ENCODE data around the gene TOMM20. TPM values are rescaled to one million over a fixed set of nuclear protein-coding genes. Genes with fewer than 3 reads are reported as not detected.
"Not testable (repeated sequence)": the region's sequence is repeated elsewhere in the genome, so short reads cannot be mapped to it uniquely, and the experiment has no call there.

TOMM20 gene
- total and polyA plus RNA-seq, 2 experiments from 2014 or later = 51.8 to 99.6 TPM

GRCh38 chr1:235098547-235098946 lies 30.1 kb downstream of the TOMM20 start:
- Histone ChIP-seq H3K36me3 (replicated peaks; ENCODE audit: insufficient read depth, low read depth) (no peaks in the 10 kb centered on the region), H3K4me3 (no peak overlapping the region), H3K9me3 (ENCODE audit: low read depth) (no peaks in the 10 kb centered on the region), H3K9me2 (replicated peaks; ENCODE audit: insufficient read depth) (no peaks in the 10 kb centered on the region), H3K27me3 (no peaks in the 10 kb centered on the region), H3K4me2 (no peak overlapping the region), H4K20me1 (ENCODE audit: insufficient read depth, poor library complexity, severe bottlenecking) (no peaks in the 10 kb centered on the region), H3K27ac (no peak overlapping the region), H3K79me2 (no peaks in the 10 kb centered on the region), H2AFZ (no peak overlapping the region), H3K4me1 (ENCODE audit: insufficient read depth) (peaks cover 2% of the 10 kb centered on the region)
- no peak for DNase-seq (ENCODE audit: low spot score)
- TF ChIP-seq EZH2phosphoT487 (IDR thresholded peaks at IDR 0.05; ENCODE audit: low read depth, severe bottlenecking, unreplicated experiment) = no peak
- no peak for TF ChIP-seq CTCF (IDR thresholded peaks at IDR 0.05; ENCODE audit: poor library complexity)
- no peak for TF ChIP-seq EZH2 (IDR thresholded peaks at IDR 0.05; ENCODE audit: borderline replicate concordance)
- WGBS (ENCODE audit: low lambda C conversion rate, missing lambda C conversion rate) = 91% methylated on average over 6 of the region's 6 CpGs

GRCh38 chr1:235097501-235097900 lies 31.1 kb downstream of the TOMM20 start:
- H3K9me3 ChIP-seq (ENCODE audit: low read depth); H3K27me3 ChIP-seq; H3K4me1 ChIP-seq (ENCODE audit: insufficient read depth); H3K4me3 ChIP-seq; H3K27ac ChIP-seq; H4K20me1 ChIP-seq (ENCODE audit: insufficient read depth, poor library complexity, severe bottlenecking); H3K79me2 ChIP-seq; H3K9me2 ChIP-seq (replicated peaks; ENCODE audit: insufficient read depth); H3K36me3 ChIP-seq (replicated peaks; ENCODE audit: insufficient read depth, low read depth); H2AFZ ChIP-seq; H3K4me2 ChIP-seq; DNase-seq (ENCODE audit: low spot score): not testable (repeated sequence)
- WGBS (ENCODE audit: low lambda C conversion rate, missing lambda C conversion rate) = 93% methylated on average over 14 of the region's 14 CpGs

GRCh38 chr1:235095938-235096562 lies 32.6 kb downstream of the TOMM20 start:
- TF ChIP-seq CTCF (IDR thresholded peaks at IDR 0.05; ENCODE audit: poor library complexity) (no peak), EZH2phosphoT487 (IDR thresholded peaks at IDR 0.05; ENCODE audit: low read depth, severe bottlenecking, unreplicated experiment) (no peak), EZH2 (IDR thresholded peaks at IDR 0.05; ENCODE audit: borderline replicate concordance) (no peak)
- H3K36me3 ChIP-seq (replicated peaks; ENCODE audit: insufficient read depth, low read depth) = no peaks in the 10 kb centered on the region
- no peaks in the 10 kb centered on the region for H4K20me1 ChIP-seq (ENCODE audit: insufficient read depth, poor library complexity, severe bottlenecking)
- peaks cover 4% of the 10 kb centered on the region for H3K4me1 ChIP-seq (ENCODE audit: insufficient read depth)
- H3K4me2 ChIP-seq = no peak overlapping the region
- no peaks in the 10 kb centered on the region for H3K27me3 ChIP-seq
- no peaks in the 10 kb centered on the region for H3K9me2 ChIP-seq (replicated peaks; ENCODE audit: insufficient read depth)
- DNase-seq (ENCODE audit: low spot score) = no peak
- no peak overlapping the region for H3K4me3 ChIP-seq
- H3K9me3 ChIP-seq (ENCODE audit: low read depth) = no peaks in the 10 kb centered on the region
- H3K27ac ChIP-seq = no peak overlapping the region
- 53% methylated on average over 6 of the region's 6 CpGs for WGBS (ENCODE audit: low lambda C conversion rate, missing lambda C conversion rate)
- H3K79me2 ChIP-seq = no peaks in the 10 kb centered on the region
- no peak overlapping the region for H2AFZ ChIP-seq

GRCh38 chr1:235093696-235094592 lies 34.7 kb downstream of the TOMM20 start:
- peaks cover 4% of the 10 kb centered on the region for H3K4me1 ChIP-seq (ENCODE audit: insufficient read depth)
- WGBS (ENCODE audit: low lambda C conversion rate, missing lambda C conversion rate) = 29% methylated on average over 24 of the region's 24 CpGs
- H3K36me3 ChIP-seq (replicated peaks; ENCODE audit: insufficient read depth, low read depth) = no peaks in the 10 kb centered on the region
- H3K27me3 ChIP-seq = no peaks in the 10 kb centered on the region
- no peaks in the 10 kb centered on the region for H4K20me1 ChIP-seq (ENCODE audit: insufficient read depth, poor library complexity, severe bottlenecking)
- no peak for TF ChIP-seq EZH2 (IDR thresholded peaks at IDR 0.05; ENCODE audit: borderline replicate concordance)
- no peak for TF ChIP-seq EZH2phosphoT487 (IDR thresholded peaks at IDR 0.05; ENCODE audit: low read depth, severe bottlenecking, unreplicated experiment)
- TF ChIP-seq CTCF (IDR thresholded peaks at IDR 0.05; ENCODE audit: poor library complexity) = peak; percentile 90
- no peak overlapping the region for H3K4me3 ChIP-seq
- no peaks in the 10 kb centered on the region for H3K9me2 ChIP-seq (replicated peaks; ENCODE audit: insufficient read depth)
- peak overlapping the region; percentile 45 for H2AFZ ChIP-seq
- DNase-seq (ENCODE audit: low spot score) = peak; percentile 86
- H3K27ac ChIP-seq = no peak overlapping the region
- H3K4me2 ChIP-seq = peak overlapping the region; percentile 69
- no peaks in the 10 kb centered on the region for H3K9me3 ChIP-seq (ENCODE audit: low read depth)
- no peaks in the 10 kb centered on the region for H3K79me2 ChIP-seq
